Progenitor cell of endocrine pancreas (in vitro differentiated cells): ENCODE data around the gene CS. TPM values are rescaled to one million over a fixed set of nuclear protein-coding genes. Genes with fewer than 3 reads are reported as not detected.
A peak's percentile ranks its signal among the peaks of the same experiment; 100 is the strongest.

Experiments used
- DNase-seq: peaks from one replicate; pipeline ENCODE4 v3.0.0; 2021; ENCODE audit warnings: low spot score; ENCODE audit not compliant: unreplicated experiment
- H3K27ac Mint-ChIP-seq: 2 replicates; pipeline ENCODE4 v1.8.0; 2021; ENCODE audit warnings: mild to moderate bottlenecking, moderate library complexity, mixed read lengths
- H3K27me3 Mint-ChIP-seq: 2 replicates; pipeline ENCODE4 v1.8.0; 2021; ENCODE audit warnings: mixed read lengths
- H3K36me3 Mint-ChIP-seq: 2 replicates; pipeline ENCODE4 v1.8.0; 2022; ENCODE audit warnings: mixed read lengths; ENCODE audit not compliant: insufficient read depth
- H3K4me1 Mint-ChIP-seq: 2 replicates; pipeline ENCODE4 v1.8.0; 2021; ENCODE audit warnings: low read depth, mixed read lengths
- H3K4me3 Mint-ChIP-seq: 2 replicates; pipeline ENCODE4 v1.8.0; 2021; ENCODE audit warnings: low read depth, mild to moderate bottlenecking, moderate library complexity, mixed read lengths
- H3K9me3 Mint-ChIP-seq: 2 replicates; pipeline ENCODE4 v1.8.0; 2021; ENCODE audit warnings: low read depth, mixed read lengths
- CTCF ChIP-seq: fragments of 200-600 bp; sonication (generic); IDR thresholded peaks from one replicate; pipeline ENCODE4 v1.5.0; 2021; ENCODE audit warnings: antibody characterized with exemption, mild to moderate bottlenecking; ENCODE audit not compliant: unreplicated experiment
- total RNA-seq: library from RNA; stranded (reverse); gene quantifications from 2 replicates; pipeline ENCODE4 v1.2.1, GENCODE V29; 2021

The CS gene
- total RNA-seq, 1 donor from 2014 or later = 216 TPM

- H3K36me3 Mint-ChIP-seq = no peaks in the 10 kb centered on the region
- peak overlapping the region; percentile 89 for H3K4me3 Mint-ChIP-seq
- DNase-seq = no peak
- peak overlapping the region; percentile 99 for H3K27ac Mint-ChIP-seq
- no peaks in the 10 kb centered on the region for H3K9me3 Mint-ChIP-seq
- H3K4me1 Mint-ChIP-seq = peaks cover 9% of the 10 kb centered on the region
- no peaks in the 10 kb centered on the region for H3K27me3 Mint-ChIP-seq
- no peak for TF ChIP-seq CTCF
Measured at GRCh38 chr12:56334490-56334793, 34.3 kb upstream of the CS start.

- peaks cover 9% of the 10 kb centered on the region for H3K4me1 Mint-ChIP-seq
- H3K4me3 Mint-ChIP-seq = peak within 1 kb of the TSS; percentile 89
- H3K27me3 Mint-ChIP-seq = no peaks in the 10 kb centered on the region
- peak; percentile 76 for TF ChIP-seq CTCF
- peak within 1 kb of the TSS; percentile 99 for H3K27ac Mint-ChIP-seq
- no peaks in the 10 kb centered on the region for H3K36me3 Mint-ChIP-seq
- no peaks in the 10 kb centered on the region for H3K9me3 Mint-ChIP-seq
- peak; percentile 79 for DNase-seq
Measured at GRCh38 chr12:56333679-56334489, 33.8 kb upstream of the CS start, which contains the start of gene PAN2. Gene PAN2 (minus strand): TSS chr12:56334000. CDS start chr12:56333094, 906 bp downstream.

- DNase-seq = no peak
- Mint-ChIP-seq H3K4me3 (peak overlapping the region; percentile 89), H3K27ac (peak overlapping the region; percentile 99), H3K9me3 (no peaks in the 10 kb centered on the region), H3K36me3 (no peaks in the 10 kb centered on the region), H3K27me3 (no peaks in the 10 kb centered on the region), H3K4me1 (peaks cover 11% of the 10 kb centered on the region)
- no peak for TF ChIP-seq CTCF
Measured at GRCh38 chr12:56333197-56333678, 33.1 kb upstream of the CS start.

GRCh38 chr12:56332512-56333196 lies 32.5 kb upstream of the CS start:
- TF ChIP-seq CTCF = no peak
- Mint-ChIP-seq H3K4me3 (peak overlapping the region; percentile 89), H3K9me3 (no peaks in the 10 kb centered on the region), H3K4me1 (peaks cover 11% of the 10 kb centered on the region), H3K27me3 (no peaks in the 10 kb centered on the region), H3K27ac (peak overlapping the region; percentile 99), H3K36me3 (no peaks in the 10 kb centered on the region)
- DNase-seq = no peak

- Mint-ChIP-seq H3K9me3 (no peaks in the 10 kb centered on the region), H3K4me3 (no peak overlapping the region), H3K4me1 (peaks cover 11% of the 10 kb centered on the region), H3K27ac (peak overlapping the region; percentile 13), H3K36me3 (peaks cover 2% of the 10 kb centered on the region), H3K27me3 (no peaks in the 10 kb centered on the region)
- TF ChIP-seq CTCF = no peak
- no peak for DNase-seq
Measured at GRCh38 chr12:56330936-56331490, 30.9 kb upstream of the CS start.
